ENCODE data around the gene ITGA1.

- TF ChIP-seq, protein P1, sequence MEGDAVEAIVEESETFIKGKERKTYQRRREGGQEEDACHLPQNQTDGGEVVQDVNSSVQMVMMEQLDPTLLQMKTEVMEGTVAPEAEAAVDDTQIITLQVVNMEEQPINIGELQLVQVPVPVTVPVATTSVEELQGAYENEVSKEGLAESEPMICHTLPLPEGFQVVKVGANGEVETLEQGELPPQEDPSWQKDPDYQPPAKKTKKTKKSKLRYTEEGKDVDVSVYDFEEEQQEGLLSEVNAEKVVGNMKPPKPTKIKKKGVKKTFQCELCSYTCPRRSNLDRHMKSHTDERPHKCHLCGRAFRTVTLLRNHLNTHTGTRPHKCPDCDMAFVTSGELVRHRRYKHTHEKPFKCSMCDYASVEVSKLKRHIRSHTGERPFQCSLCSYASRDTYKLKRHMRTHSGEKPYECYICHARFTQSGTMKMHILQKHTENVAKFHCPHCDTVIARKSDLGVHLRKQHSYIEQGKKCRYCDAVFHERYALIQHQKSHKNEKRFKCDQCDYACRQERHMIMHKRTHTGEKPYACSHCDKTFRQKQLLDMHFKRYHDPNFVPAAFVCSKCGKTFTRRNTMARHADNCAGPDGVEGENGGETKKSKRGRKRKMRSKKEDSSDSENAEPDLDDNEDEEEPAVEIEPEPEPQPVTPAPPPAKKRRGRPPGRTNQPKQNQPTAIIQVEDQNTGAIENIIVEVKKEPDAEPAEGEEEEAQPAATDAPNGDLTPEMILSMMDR (IDR thresholded peaks at IDR 0.05): peak in 2 of 12 donors; percentile 5 to 16
- TF ChIP-seq POLR2A (IDR thresholded peaks at IDR 0.05): no peak
Observed at GRCh38 chr5:52800394-52801213, 12.9 kb downstream of the ITGA1 start.
